ENCODE results near the gene SEMA3F. TPM values are rescaled to one million over a fixed set of nuclear protein-coding genes. Genes with fewer than 3 reads are reported as not detected.

Gene SEMA3F
- total and polyA plus RNA-seq, 10 of the 15 experiments (the other 5 are each of a cell fraction or from before 2014, with no cell fraction given) = 0.08 to 0.28 (median 0.12) TPM; not detected in 6

DNA sequence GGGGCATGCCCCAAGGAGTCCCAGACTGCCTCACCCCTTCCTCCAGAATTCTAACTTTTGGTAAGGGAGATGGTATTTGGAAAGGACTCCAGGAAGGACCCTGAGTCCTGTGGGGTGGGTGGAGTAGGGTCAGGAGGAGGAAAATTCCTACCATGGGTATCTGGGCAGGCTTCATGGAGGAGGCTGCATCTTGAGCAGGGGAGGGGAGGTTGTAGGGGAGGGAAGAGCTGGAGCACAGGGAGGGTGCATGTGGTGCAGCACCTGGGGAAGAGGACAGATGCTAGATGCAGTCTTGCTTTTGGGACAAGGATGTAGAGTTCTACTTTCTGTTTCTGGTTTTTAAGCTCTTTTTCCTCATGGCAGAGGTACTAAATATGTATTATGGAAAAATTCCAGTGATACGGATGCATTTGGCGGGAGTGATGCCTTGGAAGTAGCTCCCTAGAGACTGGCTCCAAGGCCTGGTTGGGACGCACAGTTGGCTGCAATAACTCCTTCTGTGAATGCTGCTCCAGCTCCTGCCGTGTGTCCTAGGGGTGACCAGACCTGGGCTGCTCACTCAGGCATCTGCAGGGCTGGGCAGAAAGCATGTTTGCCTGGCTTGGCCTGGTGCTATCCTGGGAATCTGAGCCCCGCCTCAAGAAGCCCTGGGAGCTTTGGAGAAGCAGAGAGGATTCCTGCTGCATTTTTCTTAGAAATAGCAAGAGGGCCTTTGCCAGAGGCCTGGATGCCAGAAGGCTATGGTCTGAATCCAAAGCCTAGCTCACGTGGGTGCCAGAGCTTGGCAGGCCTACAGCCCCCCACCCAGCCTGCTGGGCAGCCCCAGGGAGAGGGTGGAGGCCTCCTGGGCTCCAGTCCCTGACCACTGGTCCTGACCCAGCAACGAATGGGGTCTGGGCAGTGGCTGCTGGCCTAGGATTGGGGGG lies 10.1 kb downstream of the SEMA3F start:
- H3K4me1 ChIP-seq (ENCODE audit: control insufficient read depth, insufficient read depth, low read length) = no peaks in the 10 kb centered on the region
- DNase-seq (ENCODE audit: low read depth, low spot score) (no peak), ATAC-seq (no peak), FAIRE-seq (no peak)
- 13% methylated on average over 7 of the region's 7 CpGs for WGBS (ENCODE audit: insufficient coverage, insufficient replicate concordance, low lambda C conversion rate, missing lambda C conversion rate)
- RAD21 ChIA-PET (ENCODE audit: unreplicated experiment) = no interaction called here
- intact Hi-C loops (cut with micrococcal nuclease; ENCODE audit: unreplicated experiment) (no loop called here), in situ Hi-C loops (cut with MboI) (no loop called here)
- no peak overlapping the region for H3K27ac ChIP-seq (ENCODE audit: control insufficient read depth, insufficient read depth)
- no peak overlapping the region for H3K4me2 ChIP-seq (ENCODE audit: control insufficient read depth, insufficient read depth)
- CTCF ChIA-PET = interaction anchor here (1.0 to 1.1 kb wide), 2 partner anchors 24 to 81 kb away, joined by 3 read pairs; no protein-coding TSS in a partner anchor
- no peaks in the 10 kb centered on the region; a peak in 1 of 4 replicates for H3K27me3 ChIP-seq (replicated peaks in 1 of 2; ENCODE audit: control insufficient read depth in 2 of 2, insufficient read depth in 2 of 2, low read length in 1 of 2)
- TF ChIP-seq, protein P1, sequence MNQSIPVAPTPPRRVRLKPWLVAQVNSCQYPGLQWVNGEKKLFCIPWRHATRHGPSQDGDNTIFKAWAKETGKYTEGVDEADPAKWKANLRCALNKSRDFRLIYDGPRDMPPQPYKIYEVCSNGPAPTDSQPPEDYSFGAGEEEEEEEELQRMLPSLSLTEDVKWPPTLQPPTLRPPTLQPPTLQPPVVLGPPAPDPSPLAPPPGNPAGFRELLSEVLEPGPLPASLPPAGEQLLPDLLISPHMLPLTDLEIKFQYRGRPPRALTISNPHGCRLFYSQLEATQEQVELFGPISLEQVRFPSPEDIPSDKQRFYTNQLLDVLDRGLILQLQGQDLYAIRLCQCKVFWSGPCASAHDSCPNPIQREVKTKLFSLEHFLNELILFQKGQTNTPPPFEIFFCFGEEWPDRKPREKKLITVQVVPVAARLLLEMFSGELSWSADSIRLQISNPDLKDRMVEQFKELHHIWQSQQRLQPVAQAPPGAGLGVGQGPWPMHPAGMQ (IDR thresholded peaks at IDR 0.05; ENCODE audit: borderline replicate concordance) = no peak
- H3K4me3 ChIP-seq = no peak overlapping the region
- POLR2A ChIA-PET = no interaction called here
- no TSS peak for BruUV-seq (replicated peaks)
- no peaks in the 10 kb centered on the region for H3K36me3 ChIP-seq (ENCODE audit: control insufficient read depth in 2 of 2, insufficient read depth in 2 of 2, low read length in 1 of 2)
- no peak overlapping the region for H2AFZ ChIP-seq (ENCODE audit: control insufficient read depth, low read depth, low read length)
- no peaks in the 10 kb centered on the region for H3K9me3 ChIP-seq (replicated peaks; ENCODE audit: control insufficient read depth, insufficient read depth, low read length)
- SMC1A ChIA-PET (ENCODE audit: uncharacterized antibody, unreplicated experiment) = no interaction called here
- no peak overlapping the region for H3K9ac ChIP-seq (ENCODE audit: control insufficient read depth, insufficient read depth, low read length)
- H3K79me2 ChIP-seq (ENCODE audit: control insufficient read depth, insufficient read depth, low read length) = no peaks in the 10 kb centered on the region
- H4K20me1 ChIP-seq (ENCODE audit: control insufficient read depth, insufficient read depth) = no peaks in the 10 kb centered on the region; the same call in 1 of the 2 replicates

DNA sequence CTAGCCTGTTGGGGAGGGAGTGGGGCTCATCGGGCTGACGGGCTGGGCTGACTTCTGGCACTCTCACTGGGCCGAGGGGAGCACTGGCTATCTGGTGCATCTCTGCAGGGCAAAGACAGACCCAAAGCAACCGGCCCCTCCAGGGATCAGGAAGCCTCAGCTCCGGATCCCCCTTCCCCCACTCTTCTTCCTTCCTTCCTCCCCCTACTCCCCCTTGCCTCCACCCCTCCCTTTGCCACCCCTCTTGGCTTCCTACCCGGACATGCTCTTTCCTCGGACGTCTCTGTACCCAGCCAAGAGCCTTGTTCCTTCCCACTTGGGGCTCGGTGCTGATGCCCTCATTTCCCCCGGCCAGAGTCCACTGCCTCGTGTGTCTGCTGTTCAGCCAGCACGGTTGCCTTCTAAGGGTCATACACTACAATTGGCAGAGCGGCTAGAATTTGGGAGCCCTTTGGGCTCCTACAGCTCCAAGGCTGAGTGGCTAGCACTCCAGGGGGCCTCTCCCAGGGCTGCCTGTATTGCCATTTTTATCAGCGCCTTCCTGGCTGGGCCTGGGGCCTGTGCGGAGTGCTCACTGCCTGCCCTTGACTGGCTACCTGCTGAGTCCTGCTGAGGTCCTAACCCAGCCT lies 10.9 kb downstream of the SEMA3F start:
- in situ Hi-C loops (cut with MboI) (no loop called here), intact Hi-C loops (cut with micrococcal nuclease; ENCODE audit: unreplicated experiment) (no loop called here)
- no peaks in the 10 kb centered on the region for H3K4me1 ChIP-seq (ENCODE audit: control insufficient read depth, insufficient read depth, low read length)
- BruUV-seq (replicated peaks) = no TSS peak
- ChIA-PET CTCF (interaction anchor here (1.0 to 1.1 kb wide), 2 partner anchors 23 to 81 kb away, joined by 3 read pairs; no protein-coding TSS in a partner anchor), SMC1A (ENCODE audit: uncharacterized antibody, unreplicated experiment) (no interaction called here), POLR2A (no interaction called here), RAD21 (ENCODE audit: unreplicated experiment) (no interaction called here)
- H4K20me1 ChIP-seq (ENCODE audit: control insufficient read depth, insufficient read depth) = no peaks in the 10 kb centered on the region; the same call in 1 of the 2 replicates
- no peak for DNase-seq (ENCODE audit: low read depth, low spot score)
- H3K36me3 ChIP-seq (ENCODE audit: control insufficient read depth in 2 of 2, insufficient read depth in 2 of 2, low read length in 1 of 2) = no peaks in the 10 kb centered on the region
- no peak for TF ChIP-seq STAT3 (IDR thresholded peaks at IDR 0.05; ENCODE audit: low read depth, low read length)
- TF ChIP-seq BACH1 (IDR thresholded peaks at IDR 0.05; ENCODE audit: borderline replicate concordance) = no peak
- TF ChIP-seq ZNF274 (IDR thresholded peaks at IDR 0.05; ENCODE audit: insufficient read depth, insufficient read length) = no peak
- no peak for TF ChIP-seq CBFB (IDR thresholded peaks at IDR 0.05; ENCODE audit: low read depth)
- H3K4me2 ChIP-seq (ENCODE audit: control insufficient read depth, insufficient read depth) = no peak overlapping the region
- no peak for FAIRE-seq
- H3K27ac ChIP-seq (ENCODE audit: control insufficient read depth, insufficient read depth) = no peak overlapping the region
- H3K9ac ChIP-seq (ENCODE audit: control insufficient read depth, insufficient read depth, low read length) = no peak overlapping the region
- no peaks in the 10 kb centered on the region for H3K79me2 ChIP-seq (ENCODE audit: control insufficient read depth, insufficient read depth, low read length)
- no peak for ATAC-seq
- H3K4me3 ChIP-seq = no peak overlapping the region
- H2AFZ ChIP-seq (ENCODE audit: control insufficient read depth, low read depth, low read length) = no peak overlapping the region
- H3K9me3 ChIP-seq (replicated peaks; ENCODE audit: control insufficient read depth, insufficient read depth, low read length) = no peaks in the 10 kb centered on the region
- WGBS (ENCODE audit: insufficient coverage, insufficient replicate concordance, low lambda C conversion rate, missing lambda C conversion rate) = 19% methylated on average over 14 of the region's 15 CpGs
- no peaks in the 10 kb centered on the region; a peak in 1 of 4 replicates for H3K27me3 ChIP-seq (replicated peaks in 1 of 2; ENCODE audit: control insufficient read depth in 2 of 2, insufficient read depth in 2 of 2, low read length in 1 of 2)
